K562 (cell line): ENCODE data around the gene CCDC33.

ENCODE experiments used
- ARID1B ChIP-seq: fragments of 450-650 bp; IDR thresholded peaks from 2 replicates; pipeline ENCODE4 v1.6.1; 2016; ENCODE audit warnings: antibody characterized with exemption, mild to moderate bottlenecking, inconsistent platforms
- CBX8 ChIP-seq: fragments of 200-600 bp; sonication (generic); IDR thresholded peaks from 2 replicates; pipeline ENCODE4 v1.6.1; 2012; ENCODE audit warnings: borderline replicate concordance, mixed run types, low read depth, mild to moderate bottlenecking, moderate library complexity, mixed read lengths, low read length, control low read depth, inconsistent platforms; ENCODE audit not compliant: poor library complexity, severe bottlenecking; ENCODE audit errors: extremely low read depth
- EZH2 ChIP-seq: IDR thresholded peaks from 2 replicates; pipeline ENCODE4 v1.6.1; 2012; ENCODE audit warnings: low read depth, mild to moderate bottlenecking, inconsistent platforms, low read length, borderline replicate concordance
- KLF13 ChIP-seq: fragments of 450-650 bp; IDR thresholded peaks from 2 replicates; pipeline ENCODE4 v1.6.1; 2016; ENCODE audit warnings: missing genetic modification characterization, low read depth, mild to moderate bottlenecking, missing compliant biosample characterization, moderate library complexity, borderline replicate concordance
- MEF2A ChIP-seq: IDR thresholded peaks from 2 replicates; pipeline ENCODE4 v1.6.1; 2011; ENCODE audit warnings: low read depth, mild to moderate bottlenecking, low read length, moderate library complexity; ENCODE audit not compliant: control insufficient read depth
- POLR2A ChIP-seq: fragments of 450-650 bp; conservative IDR thresholded peaks from 2 replicates; pipeline ENCODE4 v1.6.1; 2016
- SIN3A ChIP-seq, 2 experiments: fragments of 150-350 bp in 1 of 2; IDR thresholded peaks; 2 replicates each; pipeline ENCODE4 v1.6.1; 2011 to 2016; ENCODE audit warnings: borderline replicate concordance in 2 of 2, low read depth in 2 of 2, low read length in 2 of 2, mild to moderate bottlenecking in 2 of 2, moderate library complexity in 2 of 2; ENCODE audit not compliant: control insufficient read depth in 1 of 2
- TCF7L2 ChIP-seq: fragments of 150-350 bp; IDR thresholded peaks from 2 replicates; pipeline ENCODE4 v1.6.1; 2016; ENCODE audit warnings: low read depth, mild to moderate bottlenecking, low read length, moderate library complexity
- ZC3H4 ChIP-seq: sonication (generic); formaldehyde crosslinking; IDR thresholded peaks from 2 replicates; pipeline ENCODE4 v1.9.0; 2021; ENCODE audit warnings: missing genetic modification reagents, borderline replicate concordance
- ZNF3 ChIP-seq: fragments of 250-450 bp; sonication (Bioruptor Pico); IDR thresholded peaks from 2 replicates; pipeline ENCODE4 v1.5.0; 2021; ENCODE audit warnings: mild to moderate bottlenecking, moderate library complexity
- TF ChIP-seq, protein P1 (sequence below): fragments of 250-450 bp; sonication (Bioruptor Pico); IDR thresholded peaks from 2 replicates; pipeline ENCODE4 v1.5.0; 2020; ENCODE audit warnings: mild to moderate bottlenecking, borderline replicate concordance
- TF ChIP-seq, protein P2 (sequence below), 3 experiments: IDR thresholded peaks in 2 of 3; conservative IDR thresholded peaks in 1 of 3; 2 replicates each; pipeline ENCODE4 v1.5.1; 2011 to 2012; ENCODE audit warnings: low read length in 3 of 3, mild to moderate bottlenecking in 3 of 3, control low read depth in 2 of 3, improper control_type of control experiment in 1 of 3, inconsistent platforms in 1 of 3, low read depth in 1 of 3, mixed read lengths in 1 of 3, moderate library complexity in 1 of 3; ENCODE audit not compliant: insufficient read depth in 2 of 3

DNA sequence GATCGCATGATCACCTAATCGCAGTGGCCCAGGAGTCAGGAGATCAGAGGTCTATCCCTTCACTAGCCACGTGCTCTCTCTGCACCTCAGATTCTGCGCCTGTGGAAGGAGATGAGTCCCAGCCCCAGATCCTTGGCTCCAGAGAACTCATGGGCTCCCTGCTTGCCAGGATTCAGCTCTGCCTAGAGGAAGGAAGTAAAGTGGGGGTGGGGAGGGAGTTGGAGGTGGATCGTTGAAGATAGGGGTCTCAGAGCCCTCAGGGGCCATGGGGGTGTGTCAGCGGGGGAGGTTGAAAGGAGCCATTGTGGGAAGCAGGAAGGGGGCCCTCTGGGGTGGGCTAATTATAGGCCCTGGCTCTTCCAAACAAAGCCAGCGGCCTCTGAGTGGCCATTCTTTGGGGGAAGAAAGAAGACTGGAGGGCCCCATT, 22.3 kb upstream of the CCDC33 start:
- TF ChIP-seq, protein P1, sequence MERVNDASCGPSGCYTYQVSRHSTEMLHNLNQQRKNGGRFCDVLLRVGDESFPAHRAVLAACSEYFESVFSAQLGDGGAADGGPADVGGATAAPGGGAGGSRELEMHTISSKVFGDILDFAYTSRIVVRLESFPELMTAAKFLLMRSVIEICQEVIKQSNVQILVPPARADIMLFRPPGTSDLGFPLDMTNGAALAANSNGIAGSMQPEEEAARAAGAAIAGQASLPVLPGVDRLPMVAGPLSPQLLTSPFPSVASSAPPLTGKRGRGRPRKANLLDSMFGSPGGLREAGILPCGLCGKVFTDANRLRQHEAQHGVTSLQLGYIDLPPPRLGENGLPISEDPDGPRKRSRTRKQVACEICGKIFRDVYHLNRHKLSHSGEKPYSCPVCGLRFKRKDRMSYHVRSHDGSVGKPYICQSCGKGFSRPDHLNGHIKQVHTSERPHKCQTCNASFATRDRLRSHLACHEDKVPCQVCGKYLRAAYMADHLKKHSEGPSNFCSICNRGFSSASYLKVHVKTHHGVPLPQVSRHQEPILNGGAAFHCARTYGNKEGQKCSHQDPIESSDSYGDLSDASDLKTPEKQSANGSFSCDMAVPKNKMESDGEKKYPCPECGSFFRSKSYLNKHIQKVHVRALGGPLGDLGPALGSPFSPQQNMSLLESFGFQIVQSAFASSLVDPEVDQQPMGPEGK (CRISPR knock-in tag), result no peak
- TF ChIP-seq EZH2, result no peak
- TF ChIP-seq, protein P2, sequence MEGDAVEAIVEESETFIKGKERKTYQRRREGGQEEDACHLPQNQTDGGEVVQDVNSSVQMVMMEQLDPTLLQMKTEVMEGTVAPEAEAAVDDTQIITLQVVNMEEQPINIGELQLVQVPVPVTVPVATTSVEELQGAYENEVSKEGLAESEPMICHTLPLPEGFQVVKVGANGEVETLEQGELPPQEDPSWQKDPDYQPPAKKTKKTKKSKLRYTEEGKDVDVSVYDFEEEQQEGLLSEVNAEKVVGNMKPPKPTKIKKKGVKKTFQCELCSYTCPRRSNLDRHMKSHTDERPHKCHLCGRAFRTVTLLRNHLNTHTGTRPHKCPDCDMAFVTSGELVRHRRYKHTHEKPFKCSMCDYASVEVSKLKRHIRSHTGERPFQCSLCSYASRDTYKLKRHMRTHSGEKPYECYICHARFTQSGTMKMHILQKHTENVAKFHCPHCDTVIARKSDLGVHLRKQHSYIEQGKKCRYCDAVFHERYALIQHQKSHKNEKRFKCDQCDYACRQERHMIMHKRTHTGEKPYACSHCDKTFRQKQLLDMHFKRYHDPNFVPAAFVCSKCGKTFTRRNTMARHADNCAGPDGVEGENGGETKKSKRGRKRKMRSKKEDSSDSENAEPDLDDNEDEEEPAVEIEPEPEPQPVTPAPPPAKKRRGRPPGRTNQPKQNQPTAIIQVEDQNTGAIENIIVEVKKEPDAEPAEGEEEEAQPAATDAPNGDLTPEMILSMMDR (IDR thresholded peaks at IDR 0.05 in 2 of 3, conservative IDR thresholded peaks at IDR 0.05 in 1 of 3; ENCODE audit: insufficient read depth in 2 of 3, low read depth in 1 of 3, low read length in 3 of 3), result no peak
- no peak for TF ChIP-seq CBX8
- no peak for TF ChIP-seq TCF7L2
- TF ChIP-seq ARID1B, result peak; percentile 40; the same call in 1 of the 2 replicates
- TF ChIP-seq MEF2A, result no peak
- TF ChIP-seq KLF13 (tag), result no peak
- TF ChIP-seq SIN3A (IDR thresholded peaks at IDR 0.05; ENCODE audit: borderline replicate concordance in 2 of 2, control insufficient read depth in 1 of 2, low read depth in 2 of 2, low read length in 2 of 2), result no peak
- TF ChIP-seq ZNF3 (CRISPR knock-in tag), result no peak
- no peak for TF ChIP-seq POLR2A
- TF ChIP-seq ZC3H4 (CRISPR knock-in tag), result no peak
